ENCODE data around the gene TSPAN1. TPM values are rescaled to one million over a fixed set of nuclear protein-coding genes. Genes with fewer than 3 reads are reported as not detected.

The TSPAN1 gene
- total RNA-seq, 1 experiment from 2014 or later, result 46.2 TPM

DNA sequence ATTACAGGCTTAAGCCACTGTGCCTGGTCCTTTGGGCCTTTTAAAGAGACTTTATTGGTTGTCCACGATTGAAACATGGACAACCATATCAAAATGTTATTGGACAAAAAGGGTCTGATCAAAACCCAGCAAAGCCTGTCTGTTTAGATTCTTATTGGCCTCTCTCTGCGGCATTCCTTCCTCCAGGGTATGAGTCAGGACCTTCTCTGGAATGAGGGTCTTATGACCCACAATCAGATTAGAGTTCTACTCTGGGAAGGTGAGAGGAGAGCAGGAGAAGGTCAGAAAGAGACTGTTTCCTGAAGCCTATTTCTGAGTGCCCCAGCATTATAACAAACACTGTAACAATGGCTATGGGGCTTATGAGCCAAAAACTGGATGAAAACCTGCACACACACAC, 36.2 kb downstream of the TSPAN1 start:
- Mint-ChIP-seq H3K9me3 (ENCODE audit: low read depth, unreplicated experiment) (no peaks in the 10 kb centered on the region), H3K4me3 (ENCODE audit: low read depth, unreplicated experiment) (no peak overlapping the region), H3K4me1 (ENCODE audit: low read depth, unreplicated experiment) (peaks cover 10% of the 10 kb centered on the region), H3K27me3 (ENCODE audit: unreplicated experiment) (no peaks in the 10 kb centered on the region), H3K36me3 (ENCODE audit: insufficient read depth, unreplicated experiment) (no peaks in the 10 kb centered on the region), H3K27ac (ENCODE audit: unreplicated experiment) (no peak overlapping the region)
- CTCF ChIA-PET, result no interaction called here
- DNase-seq, result no peak
- no TSS peak for BruUV-seq (replicated peaks)
- TF ChIP-seq, protein P1, sequence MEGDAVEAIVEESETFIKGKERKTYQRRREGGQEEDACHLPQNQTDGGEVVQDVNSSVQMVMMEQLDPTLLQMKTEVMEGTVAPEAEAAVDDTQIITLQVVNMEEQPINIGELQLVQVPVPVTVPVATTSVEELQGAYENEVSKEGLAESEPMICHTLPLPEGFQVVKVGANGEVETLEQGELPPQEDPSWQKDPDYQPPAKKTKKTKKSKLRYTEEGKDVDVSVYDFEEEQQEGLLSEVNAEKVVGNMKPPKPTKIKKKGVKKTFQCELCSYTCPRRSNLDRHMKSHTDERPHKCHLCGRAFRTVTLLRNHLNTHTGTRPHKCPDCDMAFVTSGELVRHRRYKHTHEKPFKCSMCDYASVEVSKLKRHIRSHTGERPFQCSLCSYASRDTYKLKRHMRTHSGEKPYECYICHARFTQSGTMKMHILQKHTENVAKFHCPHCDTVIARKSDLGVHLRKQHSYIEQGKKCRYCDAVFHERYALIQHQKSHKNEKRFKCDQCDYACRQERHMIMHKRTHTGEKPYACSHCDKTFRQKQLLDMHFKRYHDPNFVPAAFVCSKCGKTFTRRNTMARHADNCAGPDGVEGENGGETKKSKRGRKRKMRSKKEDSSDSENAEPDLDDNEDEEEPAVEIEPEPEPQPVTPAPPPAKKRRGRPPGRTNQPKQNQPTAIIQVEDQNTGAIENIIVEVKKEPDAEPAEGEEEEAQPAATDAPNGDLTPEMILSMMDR (IDR thresholded peaks at IDR 0.05; ENCODE audit: unreplicated experiment), result no peak
- intact Hi-C loops (cut with micrococcal nuclease; ENCODE audit: unreplicated experiment), result no loop called here

- no peaks in the 10 kb centered on the region for H3K9me3 Mint-ChIP-seq (ENCODE audit: low read depth, unreplicated experiment)
- no peak overlapping the region for H3K27ac Mint-ChIP-seq (ENCODE audit: unreplicated experiment)
- H3K4me1 Mint-ChIP-seq (ENCODE audit: low read depth, unreplicated experiment), result peaks cover 7% of the 10 kb centered on the region
- no peaks in the 10 kb centered on the region for H3K36me3 Mint-ChIP-seq (ENCODE audit: insufficient read depth, unreplicated experiment)
- no TSS peak for BruUV-seq (replicated peaks)
- no peak overlapping the region for H3K4me3 Mint-ChIP-seq (ENCODE audit: low read depth, unreplicated experiment)
- CTCF ChIA-PET, result no interaction called here
- peaks cover 13% of the 10 kb centered on the region for H3K27me3 Mint-ChIP-seq (ENCODE audit: unreplicated experiment)
- intact Hi-C loops (cut with micrococcal nuclease; ENCODE audit: unreplicated experiment), result no loop called here
- no peak for DNase-seq
- TF ChIP-seq, protein P1 (IDR thresholded peaks at IDR 0.05; ENCODE audit: unreplicated experiment), result no peak
Measured at GRCh38 chr1:46215504-46215903, 40.6 kb downstream of the TSPAN1 start.

DNA sequence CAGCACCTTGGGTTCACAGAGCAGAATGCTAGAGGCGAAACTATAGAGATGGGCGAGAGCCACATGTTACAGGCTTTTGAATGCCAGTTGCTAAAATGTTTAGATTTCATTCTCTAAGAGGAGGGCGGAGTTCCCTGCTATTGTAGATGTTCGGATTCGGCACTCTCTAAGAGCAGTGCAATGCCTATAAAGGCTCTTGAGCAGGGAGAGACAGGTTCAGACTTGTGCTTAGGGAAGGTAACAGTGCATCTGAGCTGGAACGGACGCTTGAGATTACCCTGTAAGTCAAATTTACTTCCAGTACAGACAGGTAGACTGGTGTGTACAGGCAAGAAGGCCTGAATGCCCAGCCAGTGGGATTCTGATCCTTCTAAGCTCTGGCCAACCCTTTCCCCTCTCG, 43.6 kb downstream of the TSPAN1 start:
- CTCF ChIA-PET, result no interaction called here
- DNase-seq, result no peak
- H3K9me3 Mint-ChIP-seq (ENCODE audit: low read depth, unreplicated experiment), result no peaks in the 10 kb centered on the region
- no TSS peak for BruUV-seq (replicated peaks)
- TF ChIP-seq, protein P1 (IDR thresholded peaks at IDR 0.05; ENCODE audit: unreplicated experiment), result no peak
- no peak overlapping the region for H3K4me3 Mint-ChIP-seq (ENCODE audit: low read depth, unreplicated experiment)
- H3K36me3 Mint-ChIP-seq (ENCODE audit: insufficient read depth, unreplicated experiment), result no peaks in the 10 kb centered on the region
- intact Hi-C loops (cut with micrococcal nuclease; ENCODE audit: unreplicated experiment), result no loop called here
- no peak overlapping the region for H3K27ac Mint-ChIP-seq (ENCODE audit: unreplicated experiment)
- H3K4me1 Mint-ChIP-seq (ENCODE audit: low read depth, unreplicated experiment), result peaks cover 11% of the 10 kb centered on the region
- H3K27me3 Mint-ChIP-seq (ENCODE audit: unreplicated experiment), result peaks cover 13% of the 10 kb centered on the region

DNA sequence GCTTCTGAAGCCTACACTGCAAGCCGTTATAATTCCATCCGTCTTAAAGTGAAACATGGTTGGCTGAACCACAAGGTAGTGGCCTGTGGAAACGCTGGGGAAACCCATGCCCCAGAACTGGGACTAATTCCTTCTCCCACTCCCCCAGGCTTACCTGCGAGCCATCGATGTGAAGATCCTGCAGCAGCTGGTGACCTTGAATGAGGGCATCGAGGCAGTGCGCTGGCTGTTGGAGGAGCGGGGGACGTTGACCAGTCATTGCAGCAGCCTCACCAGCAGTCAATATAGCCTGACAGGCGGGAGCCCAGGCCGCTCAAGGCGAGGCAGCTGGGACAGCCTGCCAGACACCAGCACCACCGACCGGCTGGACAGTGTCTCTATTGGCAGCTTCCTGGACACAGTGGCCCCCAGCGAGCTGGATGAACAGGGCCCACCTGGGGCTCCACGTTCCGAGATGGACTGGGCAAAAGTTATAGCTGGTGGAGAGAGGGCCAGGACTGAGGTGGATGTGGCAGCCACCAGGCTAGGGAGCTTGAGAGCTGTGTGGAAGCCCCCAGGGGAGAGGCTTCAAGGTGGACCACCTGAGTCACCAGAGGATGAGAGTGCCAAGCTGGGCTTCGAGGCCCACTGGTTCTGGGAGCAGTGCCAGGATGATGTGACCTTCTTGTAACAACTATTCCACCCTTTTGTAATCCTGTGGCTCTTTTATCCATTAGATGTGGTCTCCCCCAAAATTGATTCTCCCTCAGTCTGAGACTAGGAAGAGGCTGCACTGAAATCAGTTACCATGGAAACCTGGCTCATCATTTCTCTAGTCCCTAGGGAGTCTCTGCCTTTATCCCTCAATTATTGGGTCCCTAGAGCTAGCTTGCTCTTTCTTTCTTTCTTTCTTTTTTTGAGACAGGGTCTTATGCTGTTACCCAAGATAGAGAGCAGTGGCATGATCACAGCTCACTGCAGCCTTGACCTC, 44.9 kb downstream of the TSPAN1 start:
- Mint-ChIP-seq H3K9me3 (ENCODE audit: low read depth, unreplicated experiment) (no peaks in the 10 kb centered on the region), H3K4me3 (ENCODE audit: low read depth, unreplicated experiment) (no peak overlapping the region), H3K4me1 (ENCODE audit: low read depth, unreplicated experiment) (peaks cover 20% of the 10 kb centered on the region), H3K27ac (ENCODE audit: unreplicated experiment) (no peak overlapping the region), H3K27me3 (ENCODE audit: unreplicated experiment) (peaks cover 13% of the 10 kb centered on the region), H3K36me3 (ENCODE audit: insufficient read depth, unreplicated experiment) (peaks cover 4% of the 10 kb centered on the region)
- TF ChIP-seq, protein P1 (IDR thresholded peaks at IDR 0.05; ENCODE audit: unreplicated experiment), result no peak
- CTCF ChIA-PET, result interaction anchor here (0.6 kb wide), 1 partner anchor 667 kb away, joined by 3 read pairs; no protein-coding TSS in a partner anchor
- no TSS peak for BruUV-seq (replicated peaks)
- DNase-seq, result no peak
- intact Hi-C loops (cut with micrococcal nuclease; ENCODE audit: unreplicated experiment), result no loop called here

Data from Calu3 (cell line).